Tibial nerve (tissue), 4 donors: ENCODE data around the gene HTR2A.

Experiments used
- CTCF ChIP-seq, 5 experiments: fragments of 200-600 bp in 3 of 5; fragments of 450-650 bp in 2 of 5; sonication (generic) in 3 of 5; IDR thresholded peaks; one replicate each; pipeline ENCODE4 v1.5.1; 2016 to 2019; ENCODE audit warnings: antibody characterized with exemption in 5 of 5, mild to moderate bottlenecking in 3 of 5, moderate library complexity in 2 of 5
- EP300 ChIP-seq, 2 donors: sonication (generic); formaldehyde crosslinking; IDR thresholded peaks; one replicate each; pipeline ENCODE4 v1.6.1; 2017; ENCODE audit warnings: antibody characterized with exemption in 2 of 2, mild to moderate bottlenecking in 1 of 2
- POLR2A ChIP-seq, 2 donors: fragments of 450-650 bp; IDR thresholded peaks; one replicate each; pipeline ENCODE4 v1.6.1; 2017; ENCODE audit warnings: antibody characterized with exemption in 2 of 2, mild to moderate bottlenecking in 2 of 2, moderate library complexity in 2 of 2

DNA sequence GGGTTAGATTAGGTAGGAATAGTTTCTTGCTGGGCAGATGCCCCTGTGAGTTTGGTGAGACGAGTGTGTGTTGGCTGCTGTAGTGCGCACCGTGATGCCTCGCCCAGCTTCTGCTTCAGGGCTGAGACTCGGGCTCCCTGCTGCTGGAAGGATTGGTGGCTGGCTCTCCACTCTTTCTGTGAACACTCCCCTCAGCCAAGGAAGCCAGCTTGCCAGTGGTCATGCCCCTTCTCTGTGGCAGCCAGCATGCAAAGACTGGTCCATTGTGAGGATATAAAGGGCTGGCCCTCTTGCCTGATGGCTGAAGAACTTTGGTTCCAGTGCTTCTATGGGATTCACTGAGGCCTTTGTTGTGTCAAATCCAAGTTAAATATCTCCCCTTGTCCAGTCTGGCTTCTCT, 2.9 kb upstream of the HTR2A start:
- TF ChIP-seq CTCF (IDR thresholded peaks at IDR 0.05): no peak
- no peak for TF ChIP-seq POLR2A (IDR thresholded peaks at IDR 0.05)
- no peak for TF ChIP-seq EP300 (IDR thresholded peaks at IDR 0.05)
